CD1c-positive myeloid dendritic cell (primary cell): ENCODE measurements around the gene RNFT2.
"Not testable (repeated sequence)": the region's sequence is repeated elsewhere in the genome, so short reads cannot be mapped to it uniquely, and the experiment has no call there.

Source experiments
- DNase-seq: peaks from one replicate; pipeline ENCODE4 v3.0.0-alpha.2; 2016; ENCODE audit errors: extremely low spot score

RNFT2 gene

DNA sequence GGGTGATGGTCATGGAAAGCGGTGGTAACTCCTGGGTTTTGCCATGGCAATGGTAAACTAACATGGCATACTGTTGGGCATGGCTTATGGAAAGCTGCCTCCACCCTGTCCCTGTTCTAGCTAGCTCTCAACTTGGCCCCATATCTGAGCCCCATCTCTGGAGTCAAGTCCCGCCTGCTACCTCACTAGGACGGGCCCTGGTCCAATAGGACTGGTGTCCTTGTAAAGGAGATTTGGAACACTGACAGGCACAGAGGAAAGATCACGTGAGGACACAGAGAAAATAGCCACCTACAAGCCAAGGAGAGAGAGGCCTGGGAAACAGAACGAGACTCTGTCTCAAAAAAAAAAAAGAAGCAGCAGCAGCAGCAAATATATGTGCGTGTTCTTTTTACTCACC lies 59.8 kb downstream of the RNFT2 start:
- DNase-seq = no peak

DNA sequence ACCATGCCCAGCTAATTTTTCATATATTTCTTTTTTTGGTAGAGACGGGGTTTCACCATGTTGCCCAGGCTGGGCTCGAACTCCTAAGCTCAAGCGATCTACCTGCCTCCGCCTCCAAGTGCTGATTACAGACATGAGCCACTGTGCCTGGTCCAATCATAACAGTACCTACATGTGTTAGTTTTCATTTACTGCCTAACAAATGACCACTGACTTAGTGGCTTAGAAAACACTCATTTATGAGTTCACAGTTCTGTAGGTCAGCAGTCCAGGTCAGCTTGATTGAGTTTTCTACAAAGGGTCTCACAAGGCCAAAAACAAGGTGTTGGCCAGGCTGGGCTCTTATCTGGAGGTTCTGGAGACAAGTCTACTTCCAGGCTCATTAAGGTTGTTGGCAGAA lies 60.6 kb downstream of the RNFT2 start:
- DNase-seq = no peak

DNA sequence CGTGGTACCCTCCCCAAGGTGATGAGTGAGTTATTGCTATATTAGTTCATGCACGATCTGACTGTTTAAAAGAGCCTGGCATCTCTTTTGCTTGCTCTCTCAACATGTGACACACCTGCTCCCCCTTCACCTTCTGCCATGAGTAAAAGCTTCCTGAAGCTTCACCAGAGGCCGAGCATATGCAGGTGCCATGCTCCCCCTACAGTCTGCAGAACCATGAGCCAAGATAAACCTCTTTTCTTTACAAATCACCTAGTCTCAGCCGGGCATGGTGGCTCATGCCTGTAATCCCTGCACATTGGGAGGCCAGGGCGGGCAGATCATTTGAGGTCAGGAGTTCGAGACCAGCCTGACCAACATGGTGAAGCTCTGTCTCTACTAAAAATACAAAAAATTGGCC lies 61.8 kb downstream of the RNFT2 start:
- no peak for DNase-seq

DNA sequence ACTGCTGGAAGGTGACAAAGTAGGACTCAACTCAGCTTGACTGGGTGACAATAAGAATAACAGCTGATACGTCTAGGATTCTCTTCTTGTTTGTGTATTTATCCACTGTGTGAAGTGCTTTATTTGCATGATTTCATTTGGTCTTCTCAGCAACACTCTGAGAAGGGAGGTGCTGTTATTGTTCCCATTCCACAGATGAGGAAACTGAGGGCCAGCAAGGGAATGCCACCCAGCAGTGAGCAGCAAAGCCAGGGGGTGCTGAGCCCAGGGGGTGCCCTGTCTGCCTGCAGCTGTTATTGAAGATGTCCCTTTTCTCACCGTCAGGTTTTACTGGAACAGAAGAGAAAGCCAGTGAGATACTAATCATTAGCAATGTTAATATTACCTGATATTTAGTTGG lies 62.8 kb downstream of the RNFT2 start:
- no peak for DNase-seq

DNA sequence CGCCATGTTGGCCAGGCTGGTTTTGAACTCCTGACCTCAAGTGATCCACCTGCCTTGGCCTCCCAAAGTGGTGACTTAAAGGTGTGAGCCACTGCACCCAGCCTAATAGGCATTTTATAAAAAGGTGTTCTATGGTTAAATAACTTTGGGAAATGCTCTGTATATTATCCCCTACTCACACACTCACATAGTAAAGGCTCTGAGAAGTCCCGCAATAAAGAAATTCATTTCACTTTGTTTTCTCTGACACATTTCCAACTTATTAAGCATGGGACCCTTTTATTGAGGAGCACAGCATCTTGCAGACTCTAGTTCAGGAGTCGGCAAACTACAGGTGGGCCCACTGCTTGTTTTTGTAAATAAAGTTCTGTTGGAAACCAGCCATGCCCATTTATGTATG lies 63.9 kb downstream of the RNFT2 start:
- no peak for DNase-seq

DNA sequence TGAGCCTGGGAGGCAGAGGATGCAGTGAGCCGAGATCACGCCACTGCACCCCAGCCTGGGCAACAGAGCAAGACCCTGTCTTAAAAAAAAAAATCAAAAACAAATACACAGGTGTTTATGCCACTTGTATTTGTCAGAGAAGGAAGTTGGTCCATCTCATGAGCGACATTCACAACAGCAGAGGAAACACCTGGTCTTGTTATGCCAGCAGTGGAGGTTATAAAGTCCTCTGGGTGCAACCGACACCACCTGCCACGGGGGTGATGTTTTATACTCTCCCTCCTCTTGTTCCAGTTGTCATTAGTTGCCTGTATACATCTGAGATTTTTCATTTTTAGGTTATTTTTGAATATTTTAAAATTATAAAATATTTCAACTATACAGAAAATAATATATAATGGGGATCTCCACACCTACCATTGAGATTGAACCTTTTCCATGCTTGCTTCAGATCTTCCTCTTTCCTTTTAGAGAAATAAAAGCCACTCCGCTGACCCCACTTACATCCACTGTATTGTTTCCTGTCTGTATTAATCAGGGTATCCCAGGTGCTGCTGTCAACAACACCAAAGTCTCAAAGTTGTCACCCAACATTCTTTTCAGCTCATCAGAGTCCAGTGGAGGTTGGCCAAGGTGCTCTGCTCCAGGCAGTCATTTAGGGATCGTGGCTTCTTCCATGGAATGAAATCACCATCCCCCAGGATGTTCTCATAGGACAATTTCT lies 65.1 kb downstream of the RNFT2 start:
- DNase-seq = no peak

DNA sequence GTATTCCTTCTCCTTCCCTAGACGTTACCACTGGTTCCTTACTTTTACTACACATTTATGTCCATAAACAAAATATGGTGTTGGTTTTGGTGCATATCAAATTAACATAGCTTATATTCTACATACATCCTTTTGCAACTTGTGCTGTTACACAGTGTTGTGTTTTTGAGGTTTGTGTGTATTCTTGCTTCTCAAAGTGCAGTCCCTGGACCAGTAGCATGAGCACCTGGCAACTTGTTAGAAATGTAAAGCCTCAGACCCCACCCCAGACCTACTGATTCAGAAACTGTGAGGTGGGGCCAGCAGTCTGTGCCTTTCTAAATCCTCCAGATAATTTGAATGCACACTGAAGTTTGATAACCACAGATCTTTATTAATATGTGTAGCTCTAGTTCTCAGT lies 65.9 kb downstream of the RNFT2 start:
- no peak for DNase-seq

DNA sequence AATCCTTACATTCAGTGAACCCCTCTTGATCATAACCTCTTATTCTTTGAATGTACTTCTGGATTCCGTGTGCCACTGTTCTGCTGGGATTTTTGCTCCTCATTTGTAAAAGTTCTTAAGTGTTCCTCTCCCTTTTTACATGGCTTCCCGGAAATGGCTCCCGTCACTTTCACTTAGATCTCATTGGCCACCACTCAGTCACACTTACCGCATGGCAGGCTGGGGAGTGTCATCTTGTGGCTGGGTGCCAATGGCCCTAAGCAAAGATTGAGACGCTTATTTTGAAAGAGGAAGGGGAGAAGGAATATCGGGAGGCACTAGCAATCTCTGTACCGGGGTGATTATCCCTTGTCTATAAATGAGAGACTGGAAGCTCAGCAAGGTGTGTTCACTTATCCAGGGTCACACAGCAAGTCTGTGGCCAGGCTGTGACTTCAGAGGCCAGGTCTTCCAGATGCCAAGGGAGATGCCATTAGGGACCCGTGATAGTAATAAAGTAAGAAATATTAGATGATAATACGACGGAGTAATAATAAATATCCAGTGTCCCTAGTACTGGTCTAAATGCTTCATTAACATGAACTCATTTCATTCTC lies 68.8 kb downstream of the RNFT2 start:
- DNase-seq = no peak

DNA sequence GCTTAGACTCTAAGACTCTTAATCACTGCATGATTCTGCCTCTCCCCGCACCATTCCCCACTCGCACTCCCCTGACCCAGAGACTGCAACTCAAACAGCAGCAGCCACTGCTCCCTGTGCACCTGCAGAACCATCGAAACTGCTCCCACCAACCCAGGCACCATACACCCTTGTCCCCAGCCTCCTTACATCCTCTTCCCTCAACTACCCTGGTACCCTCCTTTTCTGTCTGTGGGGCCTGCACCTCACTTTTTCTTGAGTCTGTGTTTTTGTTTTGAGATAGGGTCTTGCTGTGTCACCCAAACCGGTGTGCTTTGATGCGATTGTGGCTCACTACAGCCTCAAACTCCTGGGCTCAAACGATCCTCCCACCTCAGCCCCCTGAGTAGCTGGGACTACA lies 69.4 kb downstream of the RNFT2 start:
- no peak for DNase-seq

DNA sequence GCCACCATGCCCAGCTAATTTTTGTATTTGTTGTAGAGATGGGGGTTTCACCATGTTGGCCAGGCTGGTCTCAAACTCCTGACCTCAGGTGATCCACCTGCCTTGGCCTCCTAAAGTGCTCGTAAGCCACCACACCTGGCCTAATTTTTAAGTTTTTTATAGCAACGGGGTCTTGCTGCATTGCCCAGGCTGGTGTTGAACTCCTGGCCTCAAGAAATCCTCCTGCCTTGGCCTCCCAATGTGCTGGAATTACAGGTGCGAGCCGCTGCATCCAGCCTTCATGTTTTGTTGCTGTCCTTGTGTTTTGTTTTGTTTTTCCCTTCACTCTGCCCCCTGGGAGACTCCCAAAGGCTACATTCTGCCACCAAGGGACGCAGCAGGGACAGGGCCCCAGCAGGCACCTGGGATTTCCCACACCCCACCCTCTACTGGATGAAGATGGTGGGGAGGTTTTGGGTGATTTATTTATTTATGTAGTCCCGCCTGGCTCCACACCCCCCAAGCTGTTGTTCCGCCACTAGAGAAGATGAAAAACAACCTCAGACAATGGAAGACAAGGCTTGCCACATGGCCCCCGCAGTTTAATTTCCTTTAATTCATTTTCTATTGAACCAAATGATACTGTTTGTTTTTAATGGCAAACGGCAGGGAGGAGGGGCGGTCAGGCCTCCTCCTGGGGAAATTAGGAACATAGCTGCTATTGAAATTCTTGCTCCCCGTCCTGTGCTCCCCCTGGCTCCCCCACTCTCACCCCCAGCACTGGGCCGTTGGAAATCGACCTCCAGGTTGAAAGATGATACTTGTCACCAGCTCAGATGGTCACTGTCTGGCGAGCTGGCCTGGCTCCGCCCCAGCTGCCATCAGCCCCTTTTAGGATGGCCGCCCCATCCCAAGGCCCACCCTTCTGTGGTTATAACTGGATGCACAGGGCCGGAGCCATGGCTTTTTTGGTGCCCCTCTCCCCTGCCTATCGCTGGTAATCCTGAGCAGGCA lies 70.3 kb downstream of the RNFT2 start:
- DNase-seq = no peak

DNA sequence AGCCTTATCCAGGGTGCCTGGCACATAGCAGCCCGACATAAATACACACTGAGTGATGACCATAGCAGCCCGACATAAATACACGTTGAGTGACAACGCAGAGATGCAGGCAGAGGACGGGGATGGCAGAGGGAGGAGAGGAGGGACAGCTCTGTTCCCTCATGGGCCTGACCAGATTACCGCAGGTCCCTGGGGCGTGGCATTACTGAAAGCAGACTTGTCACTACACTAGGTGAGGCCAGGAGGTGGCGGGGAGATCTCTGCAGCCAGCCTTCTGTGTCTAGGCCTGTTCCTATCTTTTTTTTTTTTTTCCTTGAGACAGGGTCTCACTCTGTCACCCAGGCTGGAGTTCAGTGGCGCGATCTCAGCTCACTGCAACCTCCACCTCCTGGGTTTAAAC lies 74.1 kb downstream of the RNFT2 start:
- DNase-seq = no peak

DNA sequence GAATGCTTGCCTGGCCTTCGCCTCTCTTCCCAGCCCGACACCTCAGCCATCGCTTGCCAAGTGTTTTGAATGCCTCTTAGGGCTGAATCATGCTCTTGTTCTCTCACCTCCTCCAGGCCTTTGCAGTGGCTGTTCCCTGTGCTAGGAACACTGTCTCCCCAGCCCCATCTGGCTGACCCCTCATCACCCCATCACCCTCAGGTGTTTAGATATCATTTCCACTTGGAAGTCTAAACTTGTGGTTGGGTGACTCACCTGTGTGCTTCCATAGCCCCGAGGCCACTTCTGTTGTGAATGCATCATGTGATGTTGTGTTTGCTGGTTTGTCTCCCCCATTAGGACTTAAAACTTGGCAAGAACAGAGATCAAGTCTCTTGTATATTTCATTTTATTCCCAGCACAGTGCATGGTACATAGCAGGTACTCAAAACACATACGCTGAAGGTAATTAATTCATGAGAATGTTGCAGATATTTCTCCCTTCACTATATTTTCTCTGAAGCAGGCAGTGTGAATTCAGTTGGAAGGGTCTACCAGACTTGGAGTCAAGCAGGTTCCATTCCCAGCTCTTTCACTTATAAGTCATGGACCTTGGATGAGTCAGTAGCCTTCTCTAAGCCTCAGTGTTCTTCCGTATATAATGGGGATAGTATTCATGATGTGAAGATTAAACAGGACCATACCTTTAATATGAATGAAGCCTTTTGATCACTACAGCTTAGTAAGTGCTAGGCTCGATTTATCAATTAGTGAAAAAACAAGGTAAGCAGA lies 75.3 kb downstream of the RNFT2 start:
- DNase-seq = no peak

DNA sequence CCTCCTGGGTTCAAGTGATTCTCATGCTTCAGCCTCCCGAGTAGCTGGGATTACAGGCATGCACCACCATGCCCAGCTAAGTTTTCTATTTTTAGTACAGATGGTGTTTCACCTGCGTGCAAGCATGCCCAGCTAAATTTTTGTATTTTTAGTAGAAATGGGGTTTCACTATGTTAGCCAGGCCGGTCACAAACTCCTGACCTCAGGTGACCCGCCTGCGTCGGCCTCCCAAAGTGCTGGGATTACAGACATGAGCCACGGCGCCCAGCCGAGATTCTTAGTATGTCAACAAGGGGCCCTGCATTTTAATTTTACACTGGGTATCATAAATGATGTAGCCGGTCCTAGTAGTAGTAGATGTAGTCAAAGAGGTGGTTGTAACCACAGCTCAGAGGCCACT lies 76.7 kb downstream of the RNFT2 start:
- DNase-seq = not testable (repeated sequence)

DNA sequence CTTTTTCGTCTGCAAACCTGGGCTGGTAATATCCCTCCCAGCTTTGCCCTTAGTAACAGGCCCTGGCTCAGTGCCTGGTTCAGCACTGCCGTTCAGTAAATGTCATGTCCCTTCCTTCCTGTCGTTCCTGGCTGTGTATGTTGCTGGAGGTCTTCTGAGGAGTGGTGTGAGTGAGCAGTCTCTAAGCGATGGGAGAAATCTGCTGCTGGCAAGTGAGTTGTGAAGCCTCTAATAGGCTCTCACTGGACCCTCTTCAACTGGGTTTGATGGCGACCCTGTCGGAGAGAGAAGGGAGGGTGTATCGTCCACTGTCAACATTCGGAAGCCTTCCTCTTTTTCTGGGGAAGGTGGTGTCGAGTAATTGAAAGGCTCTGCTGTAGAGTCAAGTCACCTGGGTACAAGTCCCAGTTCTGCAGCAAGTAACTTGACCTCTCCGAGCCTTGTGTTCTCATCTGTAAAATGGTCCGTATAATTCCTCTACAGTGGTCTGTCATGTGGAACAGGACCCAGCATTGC lies 80.3 kb downstream of the RNFT2 start:
- peak; percentile 27 for DNase-seq

DNA sequence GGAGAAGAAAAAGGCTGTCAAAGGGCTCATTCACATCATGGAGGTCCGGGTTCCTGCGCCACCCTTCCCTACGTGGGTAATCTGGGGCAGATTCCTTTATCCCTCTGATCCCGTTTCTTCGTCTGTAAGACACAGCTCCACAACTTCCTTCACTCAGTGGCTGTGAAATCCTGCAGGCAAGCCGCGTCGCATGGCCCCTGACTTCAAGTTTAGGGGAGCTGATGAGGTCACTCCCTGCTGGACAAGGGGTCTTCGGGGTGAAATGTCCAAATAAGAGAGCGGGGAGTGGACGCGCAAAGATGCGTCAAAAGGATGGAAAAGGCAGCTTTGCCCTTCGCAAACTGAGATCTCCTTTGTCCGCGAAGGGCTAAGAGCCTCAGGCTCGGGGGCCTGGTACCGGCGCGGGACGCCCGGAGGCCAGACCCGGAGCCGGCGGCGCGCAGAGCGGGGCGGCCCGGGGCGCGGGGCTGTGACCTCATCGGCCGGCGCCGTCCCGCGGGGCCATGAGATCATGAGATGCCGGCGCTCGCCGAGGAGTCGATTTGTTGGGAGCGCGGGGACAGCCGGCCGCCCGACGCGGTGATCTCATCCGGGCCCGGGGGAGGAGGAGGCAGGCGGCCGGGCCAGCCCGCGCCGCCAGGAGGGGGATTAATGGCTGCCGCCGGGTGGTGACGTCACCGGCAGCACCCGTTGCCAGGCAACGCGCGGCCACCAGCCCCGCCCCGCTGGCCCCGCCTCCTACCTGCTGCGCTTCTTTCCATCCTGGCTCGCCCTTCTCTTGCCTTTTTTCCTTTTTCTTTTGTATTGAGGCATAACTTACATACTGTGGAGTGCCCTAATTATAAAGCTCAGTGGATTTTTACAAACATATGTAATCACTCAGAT lies 81.1 kb downstream of the RNFT2 start:
- DNase-seq = peak; percentile 91

DNA sequence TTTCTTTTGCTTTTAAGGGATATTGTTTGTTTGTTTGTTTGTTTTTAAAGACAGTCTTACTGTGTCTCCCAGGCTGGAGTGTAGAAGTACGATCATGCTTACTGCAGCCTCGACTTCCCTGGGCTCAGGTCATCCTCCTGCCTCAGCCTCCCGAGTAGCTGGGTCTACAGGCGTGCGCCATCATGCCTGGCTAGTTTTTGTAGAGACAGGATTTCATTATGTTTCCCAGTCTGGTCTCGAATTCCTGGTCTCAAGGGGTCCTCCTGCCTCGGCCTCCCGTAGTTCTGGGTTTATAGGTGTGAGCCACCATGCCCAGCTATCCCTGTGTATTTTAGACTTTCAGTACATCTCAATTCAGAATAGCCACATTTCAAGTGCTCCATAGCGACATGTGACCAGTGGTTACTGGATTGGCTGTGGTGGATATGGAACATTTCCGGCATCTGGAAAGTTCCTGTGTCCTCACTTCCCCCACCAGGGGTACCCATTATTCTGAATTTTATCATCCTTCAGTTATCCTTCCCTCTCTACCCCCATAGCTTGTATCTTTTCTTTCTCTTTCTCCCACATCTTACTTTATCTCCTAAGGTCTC lies 82.0 kb downstream of the RNFT2 start:
- DNase-seq = peak; percentile 5

DNA sequence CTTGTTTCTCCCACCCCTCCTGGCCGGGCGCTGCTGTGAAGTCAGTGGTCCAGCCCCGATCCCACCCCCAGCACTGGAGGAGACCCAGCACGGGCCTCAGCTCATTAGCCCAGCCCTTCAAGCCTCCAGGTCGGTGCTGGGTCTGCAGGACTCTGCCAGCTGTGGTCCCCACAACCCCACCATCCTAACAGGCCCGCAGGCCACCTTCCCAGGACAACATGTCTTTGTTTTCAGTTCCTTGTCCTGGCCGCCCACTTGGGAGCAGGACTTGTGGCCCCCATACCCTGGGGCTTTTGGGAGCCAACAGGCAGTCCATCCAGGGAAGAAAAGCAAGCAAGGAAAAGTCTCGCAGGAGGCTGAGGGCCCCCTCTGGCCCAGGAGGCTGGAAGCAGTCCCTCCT lies 83.2 kb downstream of the RNFT2 start:
- no peak for DNase-seq

DNA sequence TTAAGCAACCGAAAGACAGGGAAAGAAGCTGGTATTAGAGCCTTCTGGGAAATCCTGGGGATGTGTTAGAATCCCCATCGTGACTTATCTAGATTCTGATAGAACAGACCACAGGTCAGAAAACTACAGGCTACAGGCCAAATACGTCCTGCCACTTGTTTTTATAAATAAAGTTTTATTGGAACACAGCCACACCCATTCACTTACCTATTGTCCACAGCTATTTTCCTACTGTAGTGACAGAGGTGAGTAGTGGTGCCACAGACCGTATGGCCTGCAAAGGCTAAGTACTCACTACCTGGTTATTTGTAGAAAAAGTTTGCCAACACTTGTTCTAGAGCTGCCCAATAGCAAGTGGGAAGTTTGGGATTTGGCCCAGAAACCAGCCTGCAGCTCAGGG lies 89.3 kb downstream of the RNFT2 start:
- no peak for DNase-seq

DNA sequence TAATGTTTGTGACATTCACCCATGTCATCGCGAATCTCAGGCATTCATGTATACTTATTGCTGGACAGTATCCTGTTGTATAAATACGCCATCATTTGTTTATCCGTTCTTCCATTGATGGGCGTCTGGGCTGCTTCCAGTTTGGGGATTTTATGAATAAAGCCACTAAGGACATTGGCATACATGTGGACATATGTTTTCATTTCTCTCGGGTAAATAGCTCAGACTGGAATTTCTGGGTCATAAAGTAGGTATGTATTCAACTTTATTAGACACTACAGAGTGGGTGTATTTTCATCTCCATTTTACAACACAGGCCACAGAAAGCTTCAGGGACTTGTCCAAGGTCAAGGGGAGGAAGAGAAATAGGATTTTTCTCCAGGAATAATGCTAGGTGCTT lies 94.2 kb downstream of the RNFT2 start:
- no peak for DNase-seq

DNA sequence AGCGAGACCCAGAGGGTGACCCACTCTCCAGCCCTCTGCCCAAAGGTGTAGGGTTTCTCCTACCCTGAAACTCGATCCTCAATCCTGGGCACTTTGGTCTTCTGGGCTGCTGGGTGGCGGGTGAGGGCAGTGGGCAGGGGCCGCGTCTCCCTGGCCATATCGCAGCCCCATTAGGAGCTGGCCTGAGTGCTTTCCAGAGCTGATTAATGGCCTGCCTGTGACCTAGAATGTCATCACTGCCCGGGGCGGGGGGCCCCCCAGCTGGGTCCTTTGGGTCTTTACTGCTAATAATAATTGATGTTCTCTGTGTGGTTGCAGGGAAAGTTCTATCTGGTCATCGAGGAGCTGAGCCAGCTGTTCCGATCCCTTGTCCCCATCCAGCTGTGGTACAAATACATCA lies 95.4 kb downstream of the RNFT2 start:
- no peak for DNase-seq
